ENCODE results near the gene KCNJ6. TPM values are rescaled to one million over a fixed set of nuclear protein-coding genes. Genes with fewer than 3 reads are reported as not detected.

The KCNJ6 gene
- total and polyA plus RNA-seq, 4 experiments from 2014 or later: not detected

DNA sequence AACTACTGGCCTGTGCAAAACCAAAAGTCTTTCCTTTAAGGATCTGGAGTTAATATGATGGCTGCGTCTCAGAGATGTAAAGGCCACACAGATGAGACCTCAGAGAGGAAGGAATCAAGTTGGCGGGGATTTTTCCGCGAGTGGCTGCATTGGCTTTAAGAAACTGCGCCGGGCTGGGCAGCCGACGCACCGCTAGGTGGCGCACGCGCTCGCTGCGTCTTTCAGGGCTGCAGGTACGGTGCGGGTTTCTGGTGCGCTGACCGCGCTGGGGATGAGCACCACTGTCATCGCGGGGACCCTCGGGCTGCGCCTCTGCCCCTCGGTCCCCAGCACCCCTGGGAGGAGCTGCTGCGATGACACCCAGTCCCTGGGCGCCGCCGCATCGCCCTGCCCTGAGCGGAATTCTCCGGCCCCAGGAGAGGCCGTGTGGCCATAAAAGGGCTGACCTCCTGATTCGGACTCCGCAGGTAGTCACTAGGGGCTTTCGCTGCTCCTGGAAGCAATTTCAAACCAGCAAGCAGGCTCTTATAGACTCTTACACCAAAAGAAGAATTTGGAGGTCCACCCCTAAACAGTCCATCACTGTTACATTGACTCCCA is 241.0 kb downstream of the KCNJ6 start:
- POLR2A ChIA-PET (ENCODE audit: partially characterized antibody): no interaction called here
- Histone ChIP-seq H3K36me3 (ENCODE audit: insufficient read depth, low read length) (no peaks in the 10 kb centered on the region), H3K27ac (ENCODE audit: low read depth, low read length) (no peak overlapping the region), H3K4me3 (ENCODE audit: low read length in 2 of 2) (no peak overlapping the region), H3K27me3 (ENCODE audit: insufficient read depth, low read length) (no peaks in the 10 kb centered on the region), H3K4me1 (ENCODE audit: insufficient read depth, low read length) (peaks cover 6% of the 10 kb centered on the region), H3K9me3 (ENCODE audit: control insufficient read depth in 1 of 2, low read length in 2 of 2) (no peaks in the 10 kb centered on the region)
- Mint-ChIP-seq H3K27ac (no peak overlapping the region), H3K9me3 (peaks cover 0 to 3% (median 0%) of the 10 kb centered on the region in 8 donors), H3K4me3 (peak overlapping the region in 1 of 8 donors; percentile 26), H3K27me3 (peaks cover 11 to 22% of the 10 kb centered on the region in 2 donors), H3K36me3 (no peaks in the 10 kb centered on the region), H3K4me1 (peaks cover 0 to 3% (median under 1%) of the 10 kb centered on the region in 4 donors)
- peak in 4 of 5 donors; percentile 22 to 42 (median 33) for DNase-seq
- intact Hi-C loops (cut with micrococcal nuclease): loop anchor here (1.0 to 10.0 kb wide), 2 partner anchors 111 to 679 kb away; no protein-coding TSS in a partner anchor
- CTCF ChIA-PET (ENCODE audit: partially characterized antibody): interaction anchor here (0.7 to 2.2 kb wide), 7 partner anchors 12 to 478 kb away, joined by 3 to 7 read pairs (median 3); no protein-coding TSS in a partner anchor

DNA sequence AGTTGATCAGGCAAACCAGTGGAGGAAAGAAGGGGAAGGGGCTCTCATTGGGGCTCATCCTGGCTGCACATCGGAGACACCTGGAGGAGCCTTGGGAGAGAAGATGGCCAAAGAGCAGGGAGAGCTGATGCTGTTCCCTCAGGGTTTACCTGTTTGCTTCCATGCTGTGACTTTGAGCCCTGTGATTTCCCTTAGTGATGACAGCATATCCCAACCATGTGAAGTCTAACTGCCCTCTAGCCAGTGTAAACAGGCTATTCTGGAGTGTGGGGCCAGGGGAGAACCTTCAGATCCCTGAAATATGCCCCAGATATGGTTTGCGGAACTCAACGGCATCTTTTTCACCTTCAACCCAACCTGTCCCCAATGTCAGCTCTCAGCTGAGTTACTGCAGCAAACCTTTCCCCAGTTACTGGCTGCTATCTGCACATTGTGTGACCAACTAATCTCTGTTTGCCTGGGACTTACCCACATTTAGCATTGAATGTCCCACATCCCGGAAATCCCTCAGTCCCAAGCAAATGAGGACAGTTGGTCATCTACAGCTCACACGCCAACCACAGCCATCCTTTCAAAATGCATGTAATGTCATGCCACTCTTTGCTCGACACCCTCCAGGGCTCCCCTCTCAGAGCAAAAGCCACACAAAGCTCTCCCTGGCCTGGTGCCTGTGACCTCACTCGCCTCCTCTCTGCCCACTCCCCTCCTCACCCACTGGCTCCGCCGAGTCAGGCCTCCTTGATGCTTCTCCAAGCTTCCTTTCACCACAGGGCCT is 242.3 kb downstream of the KCNJ6 start:
- Histone ChIP-seq H3K9me3 (ENCODE audit: control insufficient read depth in 1 of 2, low read length in 2 of 2) (no peaks in the 10 kb centered on the region), H3K4me1 (ENCODE audit: insufficient read depth, low read length) (peaks cover 6% of the 10 kb centered on the region), H3K4me3 (ENCODE audit: low read length in 2 of 2) (no peak overlapping the region), H3K27me3 (ENCODE audit: insufficient read depth, low read length) (no peaks in the 10 kb centered on the region), H3K36me3 (ENCODE audit: insufficient read depth, low read length) (no peaks in the 10 kb centered on the region), H3K27ac (ENCODE audit: low read depth, low read length) (no peak overlapping the region)
- no peak for DNase-seq
- H3K27ac Mint-ChIP-seq: no peak overlapping the region
- no peaks in the 10 kb centered on the region for H3K36me3 Mint-ChIP-seq
- intact Hi-C loops (cut with micrococcal nuclease): loop anchor here (10.0 kb wide), 1 partner anchor 681 kb away; no protein-coding TSS in a partner anchor
- ChIA-PET CTCF (ENCODE audit: partially characterized antibody) (interaction anchor here (0.9 to 1.8 kb wide), 6 partner anchors 10 to 110 kb away, joined by 3 to 12 read pairs (median 4); no protein-coding TSS in a partner anchor), POLR2A (ENCODE audit: partially characterized antibody) (no interaction called here)
- H3K4me1 Mint-ChIP-seq: peaks cover 0 to 3% (median under 1%) of the 10 kb centered on the region in 4 donors
- H3K9me3 Mint-ChIP-seq: no peaks in the 10 kb centered on the region
- H3K27me3 Mint-ChIP-seq: peaks cover 12 to 22% of the 10 kb centered on the region in 2 donors
- H3K4me3 Mint-ChIP-seq: no peak overlapping the region

DNA sequence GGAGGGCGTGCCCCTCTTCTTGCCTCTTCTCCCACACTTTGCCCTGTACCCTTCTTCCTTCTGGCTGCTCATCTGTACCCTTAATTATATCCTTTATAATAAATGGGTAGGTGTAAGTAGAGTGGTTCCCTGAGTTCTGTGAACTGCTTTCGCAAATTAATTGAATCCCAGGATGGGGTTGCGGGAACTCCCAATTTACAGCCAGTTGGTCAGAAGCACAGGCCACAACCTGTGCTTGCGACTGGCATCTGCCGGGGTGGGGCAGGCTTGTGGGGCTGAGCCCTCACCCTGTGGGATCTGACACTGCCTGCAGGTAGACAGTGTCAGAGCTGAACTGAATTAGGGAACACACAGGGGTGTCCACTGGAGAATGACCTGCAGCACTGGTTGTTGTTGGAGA is 244.9 kb downstream of the KCNJ6 start:
- no peak overlapping the region for H3K4me3 ChIP-seq (ENCODE audit: low read length in 2 of 2)
- no peak overlapping the region for H3K4me3 Mint-ChIP-seq
- no peaks in the 10 kb centered on the region for H3K36me3 ChIP-seq (ENCODE audit: insufficient read depth, low read length)
- H3K27me3 ChIP-seq (ENCODE audit: insufficient read depth, low read length): no peaks in the 10 kb centered on the region
- CTCF ChIA-PET (ENCODE audit: partially characterized antibody): no interaction called here
- H3K4me1 ChIP-seq (ENCODE audit: insufficient read depth, low read length): peaks cover 6% of the 10 kb centered on the region
- peaks cover 10 to 17% of the 10 kb centered on the region in 2 donors for H3K27me3 Mint-ChIP-seq
- peaks cover 0 to 2% (median 0%) of the 10 kb centered on the region in 4 donors for H3K4me1 Mint-ChIP-seq
- H3K27ac Mint-ChIP-seq: no peak overlapping the region
- intact Hi-C loops (cut with micrococcal nuclease): loop anchor here (10.0 kb wide), 1 partner anchor 683 kb away; no protein-coding TSS in a partner anchor
- no peak for DNase-seq
- POLR2A ChIA-PET (ENCODE audit: partially characterized antibody): no interaction called here
- H3K27ac ChIP-seq (ENCODE audit: low read depth, low read length): no peak overlapping the region
- H3K9me3 ChIP-seq (ENCODE audit: control insufficient read depth in 1 of 2, low read length in 2 of 2): no peaks in the 10 kb centered on the region
- no peaks in the 10 kb centered on the region for H3K36me3 Mint-ChIP-seq
- no peaks in the 10 kb centered on the region for H3K9me3 Mint-ChIP-seq

DNA sequence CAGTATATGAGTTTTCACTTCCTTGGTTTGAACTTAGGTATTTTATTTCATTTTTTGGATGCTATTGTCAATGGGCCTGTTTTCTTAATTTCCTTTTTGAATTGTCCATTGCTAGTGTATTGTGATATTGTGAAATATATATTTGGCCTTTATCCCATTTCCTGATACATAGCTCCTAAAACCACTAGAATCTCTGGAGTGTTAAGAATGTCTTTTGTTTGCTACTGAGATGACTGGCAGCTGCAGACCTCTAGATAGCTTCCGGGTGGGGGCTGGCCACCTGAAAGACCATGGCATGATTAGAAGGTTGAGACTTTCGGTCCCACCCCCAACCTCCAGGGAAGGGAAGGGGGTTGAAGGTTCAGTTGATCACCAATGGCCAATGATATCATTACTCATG is 245.4 kb downstream of the KCNJ6 start:
- H3K36me3 Mint-ChIP-seq: no peaks in the 10 kb centered on the region
- intact Hi-C loops (cut with micrococcal nuclease): loop anchor here (10.0 kb wide), 1 partner anchor 684 kb away; no protein-coding TSS in a partner anchor
- no peak overlapping the region for H3K4me3 ChIP-seq (ENCODE audit: low read length in 2 of 2)

DNA sequence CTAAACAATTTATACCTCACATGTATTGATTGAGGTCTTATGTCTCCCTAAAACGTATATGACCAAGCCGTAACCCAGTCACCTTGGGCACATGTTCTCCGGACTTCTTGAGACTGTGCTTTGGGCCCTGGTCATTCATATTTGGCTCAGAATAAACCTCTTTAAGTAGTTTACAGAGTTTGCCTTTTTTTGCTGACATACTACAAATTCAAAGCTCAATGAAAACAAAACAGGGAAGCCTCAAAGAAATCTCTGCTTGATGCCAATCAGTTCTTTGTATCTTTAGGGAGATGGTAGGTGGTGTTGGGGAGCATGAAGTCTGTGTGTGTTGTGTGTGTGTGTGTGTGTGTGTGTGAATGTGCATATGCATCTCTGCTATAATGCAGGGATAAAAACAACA is 247.0 kb downstream of the KCNJ6 start:
- no peaks in the 10 kb centered on the region for H3K9me3 ChIP-seq (ENCODE audit: control insufficient read depth in 1 of 2, low read length in 2 of 2)
- H3K27me3 Mint-ChIP-seq: peaks cover 6 to 12% of the 10 kb centered on the region in 2 donors
- H3K36me3 ChIP-seq (ENCODE audit: insufficient read depth, low read length): no peaks in the 10 kb centered on the region
- POLR2A ChIA-PET (ENCODE audit: partially characterized antibody): interaction anchor here (0.6 kb wide), 1 partner anchor 338 kb away, joined by 3 read pairs; no protein-coding TSS in a partner anchor
- CTCF ChIA-PET (ENCODE audit: partially characterized antibody): interaction anchor here (1.0 kb wide), 1 partner anchor 8 kb away, joined by 5 read pairs; no protein-coding TSS in a partner anchor
- no peak overlapping the region for H3K4me3 ChIP-seq (ENCODE audit: low read length in 2 of 2)
- H3K27ac ChIP-seq (ENCODE audit: low read depth, low read length): no peak overlapping the region
- DNase-seq: no peak
- H3K27me3 ChIP-seq (ENCODE audit: insufficient read depth, low read length): no peaks in the 10 kb centered on the region
- H3K4me3 Mint-ChIP-seq: peak overlapping the region in 1 of 8 donors; percentile 9
- no peaks in the 10 kb centered on the region for H3K9me3 Mint-ChIP-seq
- no peaks in the 10 kb centered on the region for H3K4me1 Mint-ChIP-seq
- H3K36me3 Mint-ChIP-seq: no peaks in the 10 kb centered on the region
- no peaks in the 10 kb centered on the region for H3K4me1 ChIP-seq (ENCODE audit: insufficient read depth, low read length)
- H3K27ac Mint-ChIP-seq: no peak overlapping the region
- intact Hi-C loops (cut with micrococcal nuclease): no loop called here

More for the DNA sequence above, 245.4 kb downstream of the KCNJ6 start:
- H3K27ac Mint-ChIP-seq: no peak overlapping the region
- Histone ChIP-seq H3K27me3 (ENCODE audit: insufficient read depth, low read length) (no peaks in the 10 kb centered on the region), H3K27ac (ENCODE audit: low read depth, low read length) (no peak overlapping the region), H3K36me3 (ENCODE audit: insufficient read depth, low read length) (no peaks in the 10 kb centered on the region), H3K4me1 (ENCODE audit: insufficient read depth, low read length) (peaks cover 6% of the 10 kb centered on the region), H3K9me3 (ENCODE audit: control insufficient read depth in 1 of 2, low read length in 2 of 2) (no peaks in the 10 kb centered on the region)
- DNase-seq: no peak
- ChIA-PET CTCF (ENCODE audit: partially characterized antibody) (no interaction called here), POLR2A (ENCODE audit: partially characterized antibody) (no interaction called here)
- H3K4me1 Mint-ChIP-seq: peaks cover 0 to 2% (median 0%) of the 10 kb centered on the region in 4 donors
- peaks cover 10 to 17% of the 10 kb centered on the region in 2 donors for H3K27me3 Mint-ChIP-seq
- H3K9me3 Mint-ChIP-seq: no peaks in the 10 kb centered on the region
- H3K4me3 Mint-ChIP-seq: no peak overlapping the region

DNA sequence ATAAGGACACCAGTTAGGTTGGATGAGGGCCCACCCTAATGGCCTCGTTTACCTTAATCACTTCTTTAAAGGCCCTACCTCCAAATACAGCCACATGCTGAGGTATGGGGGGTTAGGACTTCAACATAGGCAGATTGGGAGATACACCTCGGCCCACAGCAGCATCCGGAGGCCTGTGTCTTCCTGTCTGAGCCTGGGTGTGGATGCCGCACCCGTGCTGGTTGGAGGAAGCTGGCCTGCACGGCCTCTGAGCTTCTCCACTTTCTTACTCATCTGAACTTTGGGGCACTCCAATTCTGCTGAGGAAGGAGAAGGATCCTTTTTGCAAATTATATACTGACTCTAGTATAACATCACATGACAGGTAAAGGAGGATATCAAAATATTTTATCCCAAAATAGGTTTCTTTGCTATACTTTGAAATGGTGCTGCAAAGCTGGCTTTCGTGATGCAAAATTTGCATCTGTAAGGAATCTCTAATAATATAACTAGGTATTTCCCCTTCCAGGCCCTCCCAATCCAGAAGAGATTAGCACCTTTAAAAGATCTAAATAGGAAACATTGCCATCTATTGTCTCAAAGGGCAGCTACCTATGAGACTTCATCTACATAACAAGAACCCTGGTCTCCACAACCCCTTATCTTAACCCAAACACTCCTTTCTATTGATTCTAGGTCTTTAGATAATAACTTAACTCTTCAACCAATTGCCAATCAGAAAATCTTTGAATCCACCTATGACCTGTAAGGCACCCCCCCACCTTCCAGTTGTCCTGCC is 247.6 kb downstream of the KCNJ6 start:
- Mint-ChIP-seq H3K9me3 (no peaks in the 10 kb centered on the region), H3K27me3 (peaks cover 6 to 12% of the 10 kb centered on the region in 2 donors), H3K4me3 (no peak overlapping the region), H3K36me3 (no peaks in the 10 kb centered on the region), H3K27ac (no peak overlapping the region), H3K4me1 (no peaks in the 10 kb centered on the region)
- intact Hi-C loops (cut with micrococcal nuclease): no loop called here
- Histone ChIP-seq H3K36me3 (ENCODE audit: insufficient read depth, low read length) (no peaks in the 10 kb centered on the region), H3K4me1 (ENCODE audit: insufficient read depth, low read length) (no peaks in the 10 kb centered on the region), H3K27me3 (ENCODE audit: insufficient read depth, low read length) (no peaks in the 10 kb centered on the region), H3K9me3 (ENCODE audit: control insufficient read depth in 1 of 2, low read length in 2 of 2) (no peaks in the 10 kb centered on the region), H3K4me3 (ENCODE audit: low read length in 2 of 2) (no peak overlapping the region), H3K27ac (ENCODE audit: low read depth, low read length) (no peak overlapping the region)
- ChIA-PET POLR2A (ENCODE audit: partially characterized antibody) (no interaction called here), CTCF (ENCODE audit: partially characterized antibody) (interaction anchor here (1.0 kb wide), 1 partner anchor 9 kb away, joined by 5 read pairs; no protein-coding TSS in a partner anchor)
- no peak for DNase-seq

Data from CD4-positive, alpha-beta memory T cell (primary cell).